HL-60 (cell line): ENCODE data around the gene IFNA13.

Source experiments
- GABPA ChIP-seq: IDR thresholded peaks from 2 replicates; pipeline ENCODE4 v1.6.1; 2012; ENCODE audit warnings: low read depth
- POLR2AphosphoS5 ChIP-seq: IDR thresholded peaks from 2 replicates; pipeline ENCODE4 v1.6.1; 2012; ENCODE audit warnings: low read depth
- SPI1 ChIP-seq: IDR thresholded peaks from 2 replicates; pipeline ENCODE4 v1.6.1; 2012; ENCODE audit warnings: low read depth, mild to moderate bottlenecking, borderline replicate concordance
- TF ChIP-seq, protein P1 (sequence below): IDR thresholded peaks from one replicate; pipeline ENCODE4 v1.5.1; 2011; ENCODE audit warnings: low read length, control low read depth, inconsistent platforms; ENCODE audit not compliant: insufficient read depth
- TF ChIP-seq, protein P2 (sequence below): IDR thresholded peaks from 2 replicates; pipeline ENCODE4 v1.6.1; 2012; ENCODE audit warnings: low read depth; ENCODE audit not compliant: insufficient replicate concordance

DNA sequence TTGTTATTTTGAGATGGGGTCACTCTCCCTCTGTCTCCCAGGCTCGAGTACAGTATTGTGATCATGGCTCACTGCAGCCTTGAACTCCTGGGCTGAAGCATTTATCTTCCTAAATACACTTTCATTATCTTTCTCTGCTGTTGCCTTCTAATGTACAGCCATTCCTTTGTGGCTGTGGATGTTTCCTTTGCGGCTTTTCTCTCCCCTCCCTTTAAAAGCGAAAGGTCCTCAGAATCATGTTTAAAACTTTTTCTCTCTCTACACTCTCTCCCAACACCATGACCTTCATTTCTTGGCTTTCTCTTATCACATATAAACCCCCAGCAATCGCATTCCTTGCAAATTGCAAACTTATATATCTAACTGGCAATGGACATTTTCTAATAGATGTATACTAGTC lies 15.8 kb upstream of the IFNA13 start:
- TF ChIP-seq, protein P1, sequence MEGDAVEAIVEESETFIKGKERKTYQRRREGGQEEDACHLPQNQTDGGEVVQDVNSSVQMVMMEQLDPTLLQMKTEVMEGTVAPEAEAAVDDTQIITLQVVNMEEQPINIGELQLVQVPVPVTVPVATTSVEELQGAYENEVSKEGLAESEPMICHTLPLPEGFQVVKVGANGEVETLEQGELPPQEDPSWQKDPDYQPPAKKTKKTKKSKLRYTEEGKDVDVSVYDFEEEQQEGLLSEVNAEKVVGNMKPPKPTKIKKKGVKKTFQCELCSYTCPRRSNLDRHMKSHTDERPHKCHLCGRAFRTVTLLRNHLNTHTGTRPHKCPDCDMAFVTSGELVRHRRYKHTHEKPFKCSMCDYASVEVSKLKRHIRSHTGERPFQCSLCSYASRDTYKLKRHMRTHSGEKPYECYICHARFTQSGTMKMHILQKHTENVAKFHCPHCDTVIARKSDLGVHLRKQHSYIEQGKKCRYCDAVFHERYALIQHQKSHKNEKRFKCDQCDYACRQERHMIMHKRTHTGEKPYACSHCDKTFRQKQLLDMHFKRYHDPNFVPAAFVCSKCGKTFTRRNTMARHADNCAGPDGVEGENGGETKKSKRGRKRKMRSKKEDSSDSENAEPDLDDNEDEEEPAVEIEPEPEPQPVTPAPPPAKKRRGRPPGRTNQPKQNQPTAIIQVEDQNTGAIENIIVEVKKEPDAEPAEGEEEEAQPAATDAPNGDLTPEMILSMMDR = no peak
- TF ChIP-seq GABPA (no peak), POLR2AphosphoS5 (no peak), SPI1 (no peak)
- TF ChIP-seq, protein P2, sequence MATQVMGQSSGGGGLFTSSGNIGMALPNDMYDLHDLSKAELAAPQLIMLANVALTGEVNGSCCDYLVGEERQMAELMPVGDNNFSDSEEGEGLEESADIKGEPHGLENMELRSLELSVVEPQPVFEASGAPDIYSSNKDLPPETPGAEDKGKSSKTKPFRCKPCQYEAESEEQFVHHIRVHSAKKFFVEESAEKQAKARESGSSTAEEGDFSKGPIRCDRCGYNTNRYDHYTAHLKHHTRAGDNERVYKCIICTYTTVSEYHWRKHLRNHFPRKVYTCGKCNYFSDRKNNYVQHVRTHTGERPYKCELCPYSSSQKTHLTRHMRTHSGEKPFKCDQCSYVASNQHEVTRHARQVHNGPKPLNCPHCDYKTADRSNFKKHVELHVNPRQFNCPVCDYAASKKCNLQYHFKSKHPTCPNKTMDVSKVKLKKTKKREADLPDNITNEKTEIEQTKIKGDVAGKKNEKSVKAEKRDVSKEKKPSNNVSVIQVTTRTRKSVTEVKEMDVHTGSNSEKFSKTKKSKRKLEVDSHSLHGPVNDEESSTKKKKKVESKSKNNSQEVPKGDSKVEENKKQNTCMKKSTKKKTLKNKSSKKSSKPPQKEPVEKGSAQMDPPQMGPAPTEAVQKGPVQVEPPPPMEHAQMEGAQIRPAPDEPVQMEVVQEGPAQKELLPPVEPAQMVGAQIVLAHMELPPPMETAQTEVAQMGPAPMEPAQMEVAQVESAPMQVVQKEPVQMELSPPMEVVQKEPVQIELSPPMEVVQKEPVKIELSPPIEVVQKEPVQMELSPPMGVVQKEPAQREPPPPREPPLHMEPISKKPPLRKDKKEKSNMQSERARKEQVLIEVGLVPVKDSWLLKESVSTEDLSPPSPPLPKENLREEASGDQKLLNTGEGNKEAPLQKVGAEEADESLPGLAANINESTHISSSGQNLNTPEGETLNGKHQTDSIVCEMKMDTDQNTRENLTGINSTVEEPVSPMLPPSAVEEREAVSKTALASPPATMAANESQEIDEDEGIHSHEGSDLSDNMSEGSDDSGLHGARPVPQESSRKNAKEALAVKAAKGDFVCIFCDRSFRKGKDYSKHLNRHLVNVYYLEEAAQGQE = no peak
